Ammon's horn (tissue), 1 donor: Measurements from ENCODE around the gene PCDH12.

ENCODE experiments used
- DNase-seq: peaks from one replicate; pipeline ENCODE4 v3.0.0-alpha.2; 2016; ENCODE audit warnings: low spot score

Gene PCDH12

DNA sequence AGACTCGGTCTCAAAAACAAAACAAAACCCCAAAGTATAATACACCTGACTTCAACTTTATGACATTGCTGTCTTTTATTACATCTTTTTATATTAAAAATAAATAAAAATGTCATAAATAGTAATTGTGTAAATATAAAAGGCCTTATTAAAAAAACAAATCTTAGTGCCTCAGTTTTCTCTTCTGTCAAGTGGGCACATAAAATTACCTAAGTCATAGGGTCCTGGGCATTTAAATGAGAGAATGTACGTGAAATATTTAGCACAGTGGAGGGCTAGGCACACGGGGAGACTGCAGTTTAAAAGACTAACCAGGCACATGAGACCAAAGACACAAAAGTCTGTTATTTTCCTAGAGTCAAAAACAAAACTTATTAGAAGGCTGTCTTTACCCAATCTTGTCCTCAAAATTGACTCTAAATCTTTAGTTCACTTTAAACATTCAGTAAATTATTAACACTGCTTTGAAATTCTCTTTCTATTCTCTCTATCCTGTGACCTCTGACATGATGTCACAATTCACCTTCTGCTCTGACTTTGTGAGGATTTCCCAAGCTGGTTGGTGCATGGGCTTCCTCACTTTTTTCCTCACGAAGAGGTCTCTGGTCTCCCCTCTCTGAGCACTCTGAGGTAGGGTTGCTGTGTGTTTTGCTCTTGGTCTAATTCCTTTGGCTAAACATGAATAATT, 8.4 kb upstream of the PCDH12 start:
- DNase-seq: no peak

DNA sequence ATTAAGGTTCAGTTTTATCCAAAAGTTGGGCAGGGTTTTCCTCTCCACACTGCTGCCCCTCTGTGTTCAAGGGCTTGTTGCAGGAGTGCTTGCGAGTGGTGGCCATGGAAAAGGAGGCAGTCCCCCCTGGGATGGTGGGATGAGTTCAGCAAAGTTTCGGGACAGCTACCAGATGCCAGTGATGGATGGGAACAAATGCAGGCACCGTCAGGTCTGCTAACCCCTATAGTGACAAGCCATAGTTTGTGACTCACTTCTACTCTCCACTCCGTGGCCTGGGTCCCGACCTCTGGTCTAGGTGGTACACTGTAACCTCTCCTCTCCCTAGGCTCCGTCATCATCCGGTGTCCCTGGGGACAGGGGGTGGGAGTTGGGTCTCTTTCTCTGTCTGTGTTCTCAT, 7.1 kb upstream of the PCDH12 start:
- DNase-seq: no peak

DNA sequence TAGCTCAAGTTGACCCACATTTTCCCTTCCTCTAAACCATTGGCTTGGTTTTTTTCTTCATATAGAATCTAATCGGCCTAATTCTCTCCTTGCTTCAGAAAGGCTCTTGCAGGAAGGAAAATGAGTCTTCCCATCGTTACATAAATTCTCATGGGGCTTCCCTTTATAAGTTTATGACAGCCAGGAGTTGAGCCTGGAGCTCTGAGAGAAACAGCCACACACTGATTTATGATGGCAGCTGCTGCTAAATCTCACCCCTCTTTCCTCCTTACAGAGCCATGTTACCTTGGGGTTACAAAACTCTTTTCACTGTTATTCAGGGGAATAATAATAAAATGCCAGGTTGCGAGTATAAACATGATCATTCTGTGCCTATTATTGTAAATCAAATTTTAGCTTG, 5.7 kb upstream of the PCDH12 start:
- no peak for DNase-seq

DNA sequence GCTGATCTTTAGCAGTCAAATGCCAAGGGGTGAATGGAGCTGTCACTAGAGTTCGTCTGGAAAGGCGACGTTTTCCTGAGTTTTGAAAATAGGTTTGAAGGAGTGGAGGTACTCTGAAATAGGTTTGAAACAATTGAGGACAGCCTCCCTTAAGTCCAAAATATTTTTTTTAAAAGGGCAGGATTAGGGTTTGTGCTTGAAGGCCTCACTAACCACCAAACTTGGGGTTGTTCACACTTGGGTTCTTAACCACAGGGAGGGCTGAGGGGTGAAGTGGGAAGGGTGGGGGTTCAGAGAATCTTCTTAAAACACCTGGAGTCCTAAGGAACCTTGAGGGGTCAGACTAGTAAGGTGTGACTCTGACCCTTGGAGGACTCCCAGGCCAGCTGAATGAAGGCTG, 3.5 kb upstream of the PCDH12 start:
- no peak for DNase-seq

DNA sequence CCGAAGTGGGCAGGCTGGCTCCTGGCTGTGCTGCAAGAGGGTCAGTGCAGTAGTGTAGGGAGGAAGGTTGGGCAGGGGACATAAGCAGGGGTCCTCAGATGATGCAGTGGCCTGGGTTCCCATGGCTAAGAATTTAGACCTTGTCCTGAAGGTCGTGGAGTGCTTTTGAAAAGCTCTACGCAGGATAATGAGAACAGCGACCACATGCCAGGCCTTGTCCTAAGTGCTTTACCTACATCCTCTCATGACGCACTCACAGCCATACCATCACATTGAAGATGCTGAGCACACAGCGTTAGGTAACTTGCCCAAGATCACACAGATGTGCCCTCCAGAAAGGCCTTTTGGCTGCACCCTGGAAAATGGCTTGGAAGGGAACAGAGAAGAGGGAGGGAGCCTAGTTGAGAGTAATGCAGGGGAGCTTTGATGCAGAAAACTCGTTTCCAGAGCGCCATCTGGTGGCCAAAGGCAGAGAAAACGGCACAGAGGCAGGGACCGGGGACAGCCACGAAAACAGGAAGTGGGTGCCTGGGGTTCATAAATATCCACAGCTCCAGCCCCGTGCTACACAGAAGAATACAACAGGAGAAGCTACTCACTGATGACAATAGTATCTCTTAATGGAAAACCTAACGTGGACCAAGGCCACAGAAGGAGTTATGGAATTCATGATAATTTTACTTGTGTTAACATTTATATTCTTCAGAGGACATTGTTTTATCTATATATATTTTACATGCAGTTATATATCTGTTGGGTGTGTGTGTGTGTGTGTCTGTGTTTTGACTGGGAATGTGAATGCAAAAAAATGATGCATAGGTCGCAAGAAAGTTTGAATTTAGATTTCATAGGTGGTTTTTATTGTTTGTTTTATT, 2.7 kb upstream of the PCDH12 start:
- peak; percentile 94 for DNase-seq

DNA sequence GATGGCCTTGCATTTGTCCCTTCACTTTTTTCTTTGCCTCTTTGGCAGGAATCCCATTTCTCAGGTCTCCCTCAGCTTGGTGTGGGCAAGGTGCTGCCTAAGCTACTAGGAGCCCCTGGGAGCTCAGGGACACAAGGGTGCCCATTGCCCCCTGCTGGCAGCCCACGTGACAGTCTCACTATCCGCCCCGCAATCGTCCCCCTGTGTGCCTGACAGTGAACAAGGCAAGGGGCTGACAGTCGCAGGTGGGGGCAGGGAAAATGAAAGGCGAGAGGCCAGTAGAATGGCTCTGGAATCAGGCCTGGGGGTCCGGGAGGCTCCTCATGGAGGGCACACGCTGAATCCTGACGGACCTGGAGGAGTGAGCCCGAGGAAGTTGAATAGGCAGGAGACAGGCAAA, 2.0 kb upstream of the PCDH12 start:
- DNase-seq: peak; percentile 4

DNA sequence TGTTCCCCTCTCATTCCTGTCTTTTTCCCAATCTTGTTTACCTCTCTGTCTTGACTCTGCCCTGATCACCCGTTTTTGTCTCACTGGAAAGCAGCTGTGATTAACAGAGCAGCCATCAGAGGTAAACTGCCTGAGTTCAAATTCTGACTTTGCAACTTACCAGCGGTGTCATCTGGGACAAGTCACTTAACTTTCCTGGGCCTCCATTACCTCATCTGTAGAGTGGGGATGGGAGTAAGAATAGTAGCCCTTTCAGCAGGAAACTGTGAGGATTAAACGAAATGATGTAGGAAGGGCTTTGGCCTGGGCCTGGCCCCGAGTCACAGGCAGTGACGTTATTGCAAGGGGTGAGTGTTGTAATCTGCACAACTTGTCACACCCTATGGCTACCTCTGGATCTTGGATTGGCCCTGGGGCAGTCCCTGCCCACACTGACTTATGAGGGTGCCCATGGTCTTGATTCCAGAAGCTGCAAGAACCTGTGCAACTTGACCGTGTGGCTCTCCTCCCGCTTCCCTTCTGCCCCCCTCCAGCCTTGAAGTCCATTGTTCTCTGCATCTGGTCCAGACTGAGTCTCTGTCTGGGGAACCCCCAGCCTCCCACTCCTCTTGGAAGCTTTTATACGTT, 657 bp upstream of the PCDH12 start:
- DNase-seq: no peak

DNA sequence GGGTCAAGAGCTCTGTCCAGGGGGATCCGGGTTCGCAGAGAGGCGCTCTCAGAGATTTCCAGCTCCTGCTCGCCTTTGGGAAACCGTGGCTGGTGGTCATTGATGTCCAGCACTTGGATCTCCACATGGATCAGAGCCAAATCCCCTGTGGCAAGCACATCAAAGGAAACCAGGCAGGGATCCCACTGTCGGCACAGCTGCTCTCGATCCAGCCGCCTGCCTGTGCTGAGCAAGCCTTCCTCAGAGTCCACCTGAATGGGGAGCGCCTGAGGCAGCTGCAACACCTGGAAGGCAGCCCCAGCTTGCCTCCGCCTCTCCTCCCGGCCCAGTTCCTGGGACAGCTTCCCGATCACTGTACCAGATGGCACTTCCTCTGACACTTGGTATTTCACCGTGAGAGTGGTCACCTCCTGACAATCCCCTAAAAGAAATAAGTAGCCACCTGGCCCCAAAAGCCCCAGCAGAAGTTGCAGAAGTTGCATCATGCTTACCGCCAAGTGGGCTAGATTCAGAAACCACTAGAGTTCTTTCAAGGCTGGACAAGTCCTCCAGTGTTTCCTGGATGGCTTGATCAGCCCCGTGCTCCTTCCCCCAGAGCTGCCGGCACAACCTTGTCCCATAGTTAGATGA, 520 bp downstream of the PCDH12 start:
- no peak for DNase-seq

DNA sequence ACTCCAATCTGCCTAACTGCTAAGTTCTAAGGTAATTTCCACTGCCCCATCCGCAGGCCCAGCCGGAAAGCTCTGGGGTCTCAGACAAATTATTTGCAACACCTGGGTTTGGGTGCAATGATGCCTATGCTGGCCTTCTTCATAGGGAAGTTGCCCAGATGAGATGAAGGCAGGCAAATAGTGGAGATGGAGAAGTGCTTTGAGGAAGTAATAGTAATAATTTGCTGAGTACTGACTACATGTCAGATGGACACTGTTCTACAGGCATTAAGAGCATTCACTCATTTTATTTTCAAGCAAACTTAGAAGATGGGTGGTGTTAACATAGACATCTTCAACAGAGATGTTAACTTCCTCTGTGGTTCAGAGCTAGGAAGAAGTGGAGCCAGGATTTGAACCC, 3.8 kb downstream of the PCDH12 start:
- no peak for DNase-seq

DNA sequence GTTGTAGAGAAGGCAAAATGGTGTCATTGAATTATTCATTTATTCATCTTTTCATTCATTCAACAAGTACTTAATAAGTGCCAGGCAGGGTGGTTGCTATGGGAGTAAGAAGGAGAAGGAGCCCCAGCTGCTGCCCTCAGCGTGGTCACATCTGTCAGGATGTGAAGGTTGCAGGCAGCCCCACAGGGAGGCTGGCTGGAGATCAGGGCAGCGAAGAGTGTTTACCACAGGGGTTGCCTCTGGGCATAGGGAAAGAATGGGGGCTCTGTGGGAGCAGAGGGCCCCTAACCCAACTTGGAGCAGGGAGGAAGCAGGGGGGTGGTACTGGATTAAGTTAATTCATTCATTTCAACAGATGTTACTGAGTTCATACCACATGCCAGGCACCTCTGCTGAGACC, 6.0 kb downstream of the PCDH12 start:
- DNase-seq: no peak

DNA sequence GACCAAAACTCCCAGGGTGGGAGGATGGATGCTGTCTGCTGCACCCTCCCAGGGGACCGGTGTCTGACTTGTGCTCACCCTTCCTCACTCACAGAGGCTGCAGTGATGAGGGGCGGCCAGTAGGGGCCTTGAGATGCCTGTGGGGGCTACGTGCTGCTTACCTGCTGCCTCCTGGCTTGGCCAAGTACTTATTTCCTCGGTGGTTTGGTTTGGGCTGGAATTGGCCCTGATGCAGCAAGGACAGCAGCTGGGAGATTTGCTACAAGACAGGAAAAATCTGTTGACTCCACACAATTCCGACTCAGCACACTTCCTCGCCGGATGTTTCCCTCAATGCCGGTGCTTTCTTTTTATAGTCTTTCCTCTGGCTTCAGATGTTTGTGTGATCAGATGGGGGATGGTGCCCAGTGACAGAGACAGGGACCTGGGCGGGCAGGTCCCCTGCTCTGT, 6.6 kb downstream of the PCDH12 start:
- no peak for DNase-seq

DNA sequence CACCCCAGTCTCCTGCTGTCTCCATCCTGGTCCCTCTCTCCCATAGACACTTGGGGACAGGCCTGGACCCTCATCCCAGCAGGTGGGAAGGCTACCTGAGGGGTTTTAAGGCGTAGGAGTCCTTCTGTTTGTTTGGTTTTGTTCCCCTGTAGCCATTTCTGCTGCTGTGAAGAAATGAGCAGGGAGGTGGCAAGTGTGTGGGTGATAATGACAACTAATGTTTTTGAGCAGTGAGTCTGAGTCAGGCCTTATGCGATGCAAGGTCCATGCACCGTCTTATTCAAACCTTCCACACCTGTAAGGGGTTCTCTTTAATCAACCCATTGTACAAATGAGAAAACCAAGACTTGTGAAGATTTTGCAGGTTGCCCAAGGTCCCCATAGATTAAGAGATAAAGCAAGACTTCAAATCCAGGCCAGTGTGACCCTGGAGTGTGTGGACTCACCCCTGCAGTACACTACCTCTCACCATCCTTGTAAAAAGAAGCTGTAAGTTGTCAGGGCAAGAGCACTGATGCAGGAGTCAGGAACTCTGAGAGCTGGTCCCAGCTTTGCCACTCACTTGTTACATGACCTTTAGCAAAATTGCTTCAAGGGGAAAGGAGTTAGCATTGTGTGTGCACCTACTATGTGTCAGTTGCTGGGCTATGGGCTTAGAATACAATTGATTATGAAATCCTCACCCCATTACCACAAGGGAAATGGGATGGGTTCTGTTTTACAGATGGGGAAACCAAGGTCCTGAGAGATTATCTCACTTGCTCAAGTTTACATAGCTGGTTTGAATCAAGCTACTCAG, 7.6 kb downstream of the PCDH12 start:
- no peak for DNase-seq

DNA sequence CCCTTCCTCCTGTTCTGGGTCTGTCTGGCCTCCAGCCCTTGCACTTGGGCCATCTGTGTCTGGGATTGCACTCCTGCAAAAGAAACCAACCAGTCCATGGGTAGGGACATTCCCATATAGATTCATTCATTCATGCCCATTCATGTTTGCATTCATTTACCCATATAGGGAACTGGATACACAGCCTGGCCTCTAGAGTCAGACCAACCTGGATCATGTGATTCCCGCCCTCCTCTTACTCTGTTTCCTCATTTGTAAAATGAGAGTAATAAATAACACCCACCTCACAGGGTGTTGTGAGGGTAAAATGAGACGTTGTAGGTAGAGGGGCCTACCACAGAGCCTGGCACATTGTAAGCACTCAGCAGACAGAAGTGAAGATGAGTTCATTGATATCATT, 8.5 kb downstream of the PCDH12 start:
- no peak for DNase-seq

DNA sequence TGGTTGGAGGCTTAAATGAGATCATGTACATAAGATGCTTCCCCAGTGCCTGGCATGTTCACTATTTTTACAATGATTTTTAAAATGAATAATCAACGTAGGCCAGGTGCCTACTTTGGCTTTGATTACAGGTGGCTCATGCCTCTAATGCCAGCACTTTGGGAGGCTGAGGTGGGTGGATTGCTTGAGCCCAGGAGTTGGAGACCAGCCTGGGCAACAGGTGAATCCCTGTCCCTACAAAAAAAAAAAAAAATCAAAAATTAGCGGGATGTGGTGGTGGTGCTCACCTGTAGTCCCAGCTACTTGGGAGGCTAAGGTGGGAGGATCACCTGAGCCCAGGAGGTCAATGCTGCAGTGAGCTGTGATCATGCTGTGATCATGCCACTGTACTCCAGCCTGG, 9.2 kb downstream of the PCDH12 start:
- no peak for DNase-seq

DNA sequence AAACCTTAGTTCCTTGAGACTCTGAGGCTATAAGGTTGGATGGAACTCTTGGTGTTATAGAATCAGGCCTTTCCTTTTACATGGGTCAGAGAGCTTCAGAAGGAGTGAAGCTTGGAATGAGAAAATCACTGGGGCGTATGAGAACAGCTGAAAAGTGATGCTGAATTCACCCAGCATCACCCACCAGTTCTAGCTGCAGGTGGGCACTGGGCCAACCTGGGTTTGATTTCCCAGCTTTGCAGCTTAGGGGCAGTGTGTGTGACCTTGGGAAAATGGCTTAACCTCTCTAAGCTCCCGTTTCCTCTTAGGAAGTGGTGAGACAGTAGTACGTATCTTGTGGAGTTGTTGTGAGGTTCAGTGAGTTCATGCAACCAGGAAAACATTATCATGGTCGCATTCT, 10.7 kb downstream of the PCDH12 start:
- no peak for DNase-seq

DNA sequence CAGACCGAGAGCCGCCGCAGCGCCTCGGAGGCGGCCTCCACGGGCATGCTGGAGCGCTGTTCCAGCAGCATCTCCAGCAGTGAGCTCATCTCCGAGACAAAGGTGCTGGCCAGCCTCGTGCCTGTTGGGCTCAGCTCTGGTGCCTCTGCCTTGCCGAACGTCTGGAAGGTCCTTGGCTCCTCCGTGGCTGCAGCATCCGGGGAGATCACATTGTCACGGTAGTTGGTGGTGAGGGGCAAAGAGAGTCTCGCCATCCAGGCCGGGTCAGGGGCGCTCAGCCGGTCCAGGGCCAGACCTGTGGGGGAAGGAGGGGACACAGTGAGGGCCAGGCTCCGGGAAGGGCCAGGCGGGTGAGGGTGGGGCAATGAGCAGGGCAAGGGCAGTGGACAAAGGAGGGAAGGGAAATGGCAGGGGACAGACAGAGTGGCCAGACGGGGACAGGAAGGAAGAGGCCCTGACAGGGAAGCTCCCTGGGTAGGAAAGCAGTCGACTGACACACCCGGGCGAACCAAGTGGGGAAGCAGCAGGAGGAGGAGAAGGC, 12.4 kb downstream of the PCDH12 start:
- DNase-seq: peak; percentile 51

DNA sequence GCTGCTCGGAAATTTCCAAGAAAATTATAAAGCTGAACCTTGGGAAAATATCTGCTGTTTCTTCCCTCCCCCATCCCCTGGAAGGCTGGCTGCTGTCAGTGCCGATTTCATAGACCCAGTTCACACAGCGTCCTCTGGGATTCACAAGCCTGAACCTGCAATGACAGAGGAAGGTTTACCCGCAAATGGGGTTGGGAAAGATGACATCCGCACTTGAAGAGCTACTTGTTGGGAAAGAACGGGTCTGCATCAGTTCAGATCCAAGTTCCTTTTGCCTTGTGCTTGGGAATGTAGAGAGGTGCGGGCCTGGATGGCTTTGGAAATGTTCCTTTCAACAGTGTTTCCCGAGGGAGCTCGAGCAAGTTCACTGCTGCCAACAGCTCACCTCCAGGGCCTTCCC, 13.9 kb downstream of the PCDH12 start:
- DNase-seq: no peak

DNA sequence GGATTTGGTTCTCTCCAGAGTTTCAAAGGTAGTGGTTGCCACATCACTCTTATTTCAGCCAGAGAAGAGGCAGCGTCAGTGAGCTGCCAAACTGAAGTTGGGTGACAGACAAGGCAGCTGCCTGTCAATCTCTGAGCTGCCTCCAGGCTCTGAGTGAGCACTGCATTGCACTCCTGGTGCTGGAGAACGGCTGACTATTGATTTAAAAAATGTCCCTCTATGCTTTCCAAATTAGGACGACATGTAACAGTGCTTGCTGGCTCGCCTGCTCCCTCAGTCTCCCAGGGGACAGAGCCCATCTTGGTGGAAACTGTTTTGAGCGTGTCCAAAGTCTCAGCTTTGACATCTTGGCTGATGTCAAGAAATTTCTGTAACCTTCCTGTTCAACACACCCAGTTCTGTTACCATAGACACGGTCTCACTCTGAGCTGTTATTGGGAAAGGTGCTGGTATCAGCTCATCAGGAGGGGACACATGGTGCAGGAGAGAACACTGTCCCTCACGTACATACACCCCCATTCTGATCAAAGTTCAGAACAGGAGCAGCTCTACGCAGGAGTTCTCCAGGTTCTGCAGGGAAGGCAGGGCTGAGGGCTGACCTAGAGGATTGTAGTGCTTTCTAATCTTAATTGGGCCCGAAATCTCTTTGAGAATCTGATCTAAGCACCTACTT, 15.7 kb downstream of the PCDH12 start:
- no peak for DNase-seq

DNA sequence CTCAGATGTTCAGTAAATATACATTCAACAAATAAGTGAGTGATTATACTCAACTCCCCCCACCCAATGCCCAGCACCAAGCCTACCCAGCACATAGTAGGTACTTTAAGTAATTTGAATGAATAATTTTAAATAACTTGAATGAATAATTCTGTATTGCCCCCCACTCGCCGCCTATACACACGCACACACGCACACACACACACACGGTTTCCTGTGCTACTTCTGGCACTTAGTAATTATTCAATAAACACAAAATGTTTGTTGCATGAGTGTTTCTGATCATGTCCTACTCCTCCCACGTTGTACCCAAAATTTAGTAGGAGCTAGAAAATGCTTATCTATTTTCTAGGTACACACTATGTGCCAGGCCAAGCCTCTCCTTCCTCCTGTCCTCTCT, 16.2 kb downstream of the PCDH12 start:
- no peak for DNase-seq

DNA sequence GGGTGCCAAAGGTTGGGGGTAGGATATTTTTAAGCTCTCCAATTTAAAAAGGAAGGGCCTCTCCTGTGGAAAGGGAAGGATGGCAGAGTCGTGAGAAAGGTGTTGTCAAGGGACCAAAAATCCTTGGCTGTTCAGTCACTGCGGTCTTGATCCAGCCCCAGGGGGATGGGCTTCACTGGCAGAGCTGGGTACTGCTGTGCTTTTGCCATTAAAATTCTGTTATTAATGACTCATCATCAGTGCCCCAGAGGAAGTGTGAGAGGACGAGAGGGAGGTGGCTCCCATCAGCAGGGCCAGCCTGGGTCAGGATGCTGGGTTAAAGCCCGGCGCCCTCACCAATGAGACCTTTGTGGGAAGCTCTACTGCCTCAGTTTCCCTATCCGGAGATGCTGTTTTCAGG, 16.7 kb downstream of the PCDH12 start:
- DNase-seq: no peak

DNA sequence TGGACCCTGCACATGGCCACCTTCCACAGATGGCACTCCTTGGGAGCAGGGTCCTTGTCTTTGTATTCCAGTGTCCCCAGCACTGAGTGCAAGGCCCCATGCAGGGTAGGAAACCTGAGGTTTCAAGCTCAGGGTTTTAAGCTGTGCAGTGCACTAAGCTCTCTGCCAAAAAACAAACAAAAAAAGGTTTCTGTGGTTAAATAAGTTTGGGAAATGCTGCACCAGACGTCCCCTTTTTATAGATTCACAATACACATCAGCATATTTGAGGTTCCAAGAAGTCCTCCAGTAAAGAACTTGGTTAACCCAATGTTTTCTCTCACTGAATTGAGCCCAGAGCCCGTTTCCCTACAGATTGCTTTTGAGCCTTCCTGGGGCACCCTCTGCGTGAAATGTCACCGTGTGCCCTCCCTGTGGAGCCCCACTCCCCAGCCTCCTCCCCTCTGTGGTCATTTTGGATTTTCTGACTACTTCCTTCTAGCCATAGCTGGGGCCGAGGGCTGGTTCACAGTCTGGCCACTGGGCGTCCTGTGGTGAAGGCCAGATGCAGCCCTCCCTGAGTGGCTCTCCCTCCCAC, 17.2 kb downstream of the PCDH12 start:
- peak; percentile 69 for DNase-seq
